ENCODE measurements around the gene CNTFR.

The CNTFR gene

GRCh38 chr9:34633851-34634550 is 44.5 kb upstream of the CNTFR start:
- TF ChIP-seq, protein P1, sequence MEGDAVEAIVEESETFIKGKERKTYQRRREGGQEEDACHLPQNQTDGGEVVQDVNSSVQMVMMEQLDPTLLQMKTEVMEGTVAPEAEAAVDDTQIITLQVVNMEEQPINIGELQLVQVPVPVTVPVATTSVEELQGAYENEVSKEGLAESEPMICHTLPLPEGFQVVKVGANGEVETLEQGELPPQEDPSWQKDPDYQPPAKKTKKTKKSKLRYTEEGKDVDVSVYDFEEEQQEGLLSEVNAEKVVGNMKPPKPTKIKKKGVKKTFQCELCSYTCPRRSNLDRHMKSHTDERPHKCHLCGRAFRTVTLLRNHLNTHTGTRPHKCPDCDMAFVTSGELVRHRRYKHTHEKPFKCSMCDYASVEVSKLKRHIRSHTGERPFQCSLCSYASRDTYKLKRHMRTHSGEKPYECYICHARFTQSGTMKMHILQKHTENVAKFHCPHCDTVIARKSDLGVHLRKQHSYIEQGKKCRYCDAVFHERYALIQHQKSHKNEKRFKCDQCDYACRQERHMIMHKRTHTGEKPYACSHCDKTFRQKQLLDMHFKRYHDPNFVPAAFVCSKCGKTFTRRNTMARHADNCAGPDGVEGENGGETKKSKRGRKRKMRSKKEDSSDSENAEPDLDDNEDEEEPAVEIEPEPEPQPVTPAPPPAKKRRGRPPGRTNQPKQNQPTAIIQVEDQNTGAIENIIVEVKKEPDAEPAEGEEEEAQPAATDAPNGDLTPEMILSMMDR (IDR thresholded peaks at IDR 0.05; ENCODE audit: insufficient read depth, low read depth, low read length, missing control alignments): peak; percentile 88
- DNase-seq (ENCODE audit: low read depth): peak; percentile 79
- no peak overlapping the region for H3K4me3 ChIP-seq (ENCODE audit: low read depth, low read length)

DNA sequence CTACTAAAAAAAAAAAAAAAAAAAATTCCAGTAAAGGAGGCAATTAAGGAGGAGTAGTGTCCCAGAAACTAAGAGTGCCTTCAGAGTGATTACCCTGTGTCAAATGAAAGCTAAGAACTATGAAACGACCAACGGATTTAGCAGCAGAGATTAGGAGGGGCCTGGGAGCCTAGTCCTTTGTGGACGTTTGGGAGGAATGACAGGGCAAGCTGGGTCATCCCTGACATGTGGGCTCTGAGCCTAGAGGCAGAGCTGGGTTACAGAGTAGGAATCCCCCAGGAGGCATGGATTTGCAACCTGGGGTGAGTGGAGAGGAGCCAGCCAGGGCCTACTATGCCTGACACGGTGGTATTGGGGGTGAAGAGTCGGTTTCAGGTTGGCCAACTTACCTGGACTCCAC is 43.6 kb upstream of the CNTFR start:
- DNase-seq (ENCODE audit: low read depth): no peak
- TF ChIP-seq, protein P1 (IDR thresholded peaks at IDR 0.05; ENCODE audit: insufficient read depth, low read depth, low read length, missing control alignments): no peak
- no peak overlapping the region for H3K4me3 ChIP-seq (ENCODE audit: low read depth, low read length)

DNA sequence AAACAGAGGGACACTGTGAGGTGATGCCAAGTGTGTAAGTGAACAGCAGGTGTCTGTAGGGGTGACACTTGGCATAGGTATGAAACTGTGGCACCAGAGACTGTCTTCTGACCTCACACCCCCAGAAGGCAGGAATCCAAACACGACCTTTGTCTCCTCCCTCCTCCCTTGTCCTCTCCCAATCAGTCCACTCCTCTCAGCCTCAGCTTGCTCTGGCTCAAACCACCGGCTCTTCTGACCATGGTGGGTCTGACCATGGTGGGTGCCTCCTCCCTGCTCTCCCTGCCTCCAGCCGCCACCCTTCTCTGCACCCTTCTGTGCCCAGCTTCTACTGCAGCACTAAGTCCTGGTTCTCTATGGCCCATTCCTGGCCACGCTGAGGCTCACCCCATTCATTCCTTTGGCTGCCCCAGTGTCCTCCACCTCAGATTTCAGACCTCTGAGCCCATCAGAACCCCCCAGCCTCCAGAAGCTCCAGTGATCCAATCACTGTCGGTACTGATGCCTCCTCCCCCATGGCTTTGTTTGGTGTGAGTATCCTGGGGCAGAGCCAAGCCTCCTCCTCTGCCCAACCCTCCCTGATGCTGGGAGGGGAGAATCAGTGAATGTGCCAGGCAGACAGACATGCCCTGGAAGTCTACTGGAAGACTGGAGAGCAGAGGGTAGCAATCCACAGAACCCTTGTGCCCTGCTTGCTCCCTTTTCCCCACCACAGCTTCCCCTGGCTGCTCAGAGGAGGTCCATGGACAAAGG is 41.1 kb upstream of the CNTFR start:
- no peak overlapping the region for H3K4me3 ChIP-seq (ENCODE audit: low read depth, low read length)
- TF ChIP-seq, protein P1 (IDR thresholded peaks at IDR 0.05; ENCODE audit: insufficient read depth, low read depth, low read length, missing control alignments): no peak
- DNase-seq (ENCODE audit: low read depth): no peak

DNA sequence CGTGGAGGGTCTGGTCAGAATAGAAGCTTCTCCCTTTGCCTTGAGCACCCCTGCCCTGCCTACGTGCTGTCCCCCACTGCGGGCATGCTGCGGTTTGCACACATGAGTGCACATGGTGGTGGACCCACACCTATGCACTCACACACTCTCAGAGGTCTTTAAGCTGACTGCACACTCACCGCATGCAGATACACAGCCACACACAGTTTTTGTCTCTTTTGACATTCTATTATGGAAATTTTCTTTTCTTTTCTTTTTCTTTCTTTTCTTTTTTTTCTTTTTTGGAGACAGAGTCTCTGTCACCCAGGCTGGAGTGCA is 39.9 kb upstream of the CNTFR start:
- TF ChIP-seq, protein P1 (IDR thresholded peaks at IDR 0.05; ENCODE audit: insufficient read depth, low read depth, low read length, missing control alignments): no peak
- no peak overlapping the region for H3K4me3 ChIP-seq (ENCODE audit: low read depth, low read length)
- no peak for DNase-seq (ENCODE audit: low read depth)

GRCh38 chr9:34628656-34629490 is 39.3 kb upstream of the CNTFR start, which contains the start of gene ARID3C:
Gene ARID3C, minus strand, starts transcription at chr9:34629066. Its CDS starts 1,052 bp downstream, at chr9:34628014.
- TF ChIP-seq, protein P1 (IDR thresholded peaks at IDR 0.05; ENCODE audit: insufficient read depth, low read depth, low read length, missing control alignments): no peak
- no peak within 1 kb of the TSS for H3K4me3 ChIP-seq (ENCODE audit: low read depth, low read length)

DNA sequence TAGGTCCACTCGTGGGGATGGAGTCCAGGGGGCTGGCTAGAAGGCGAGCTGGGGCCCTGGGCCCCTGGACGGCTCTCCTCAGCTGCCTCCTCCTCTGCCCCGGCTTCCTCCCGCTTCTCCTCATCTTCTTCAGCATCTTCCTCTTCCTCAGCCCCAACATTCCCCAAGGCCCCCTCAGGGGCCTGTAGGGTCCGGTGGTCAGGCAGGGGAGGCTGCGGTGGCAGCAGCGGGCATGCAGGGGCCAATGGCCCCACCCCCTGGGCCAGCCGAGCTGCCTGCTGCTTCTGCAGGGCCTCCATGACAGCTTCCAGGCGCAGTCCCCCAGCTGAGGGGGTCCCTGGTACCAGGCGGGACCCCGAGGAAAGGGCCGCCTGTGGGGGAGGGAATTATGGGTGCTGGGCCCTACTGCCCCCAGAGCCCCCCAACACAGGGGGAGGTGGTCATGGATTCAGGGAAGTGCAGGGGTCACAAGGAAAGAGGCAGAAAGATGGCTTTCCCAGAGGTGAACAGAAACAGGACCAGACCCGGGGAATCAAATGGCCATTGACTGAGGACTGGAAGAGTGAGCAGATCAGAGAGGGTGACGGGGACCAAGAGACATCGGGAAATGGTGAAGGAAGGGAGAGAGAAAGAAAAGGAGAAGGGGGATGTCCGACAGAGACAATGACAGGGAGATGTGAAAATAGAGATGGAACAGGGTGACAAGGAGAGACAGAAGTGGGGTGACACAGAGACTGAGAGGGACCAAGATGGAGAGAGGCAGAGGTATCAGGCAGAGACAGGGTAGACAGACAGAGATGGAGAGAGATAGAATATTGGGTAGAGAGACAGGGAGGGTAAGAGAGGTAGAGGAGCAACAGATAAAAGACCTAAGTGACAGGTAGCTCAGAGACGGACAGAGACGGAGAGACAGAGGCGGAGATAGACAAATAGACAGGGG is 38.5 kb upstream of the CNTFR start:
- DNase-seq (ENCODE audit: low read depth): no peak
- H3K4me3 ChIP-seq (ENCODE audit: low read depth, low read length): no peak overlapping the region
- TF ChIP-seq, protein P1 (IDR thresholded peaks at IDR 0.05; ENCODE audit: insufficient read depth, low read depth, low read length, missing control alignments): no peak

More at GRCh38 chr9:34628656-34629490, 39.3 kb upstream of the CNTFR start, which contains the start of gene ARID3C:
- DNase-seq (ENCODE audit: low read depth): no peak
